B cell (primary cell): ENCODE measurements around the gene UAP1L1. TPM values are rescaled to one million over a fixed set of nuclear protein-coding genes. Genes with fewer than 3 reads are reported as not detected.

Experiments
- ATAC-seq: fragments of 200-7000 bp; cut with Tn5 transposase; one replicate; pipeline ENCODE4 v1.10.0; 2021; ENCODE audit warnings: low read depth, mild to moderate bottlenecking, moderate number of reproducible peaks, moderate library complexity
- CTCF ChIA-PET: fragments of 350-600 bp; sonication (Branson Sonifier 250); formaldehyde crosslinking; loops from one replicate; lab custom pipeline; 2021; ENCODE audit warnings: antibody characterized with exemption, inconsistent platforms; lab: Charles Lee
- POLR2A ChIA-PET: fragments of 350-600 bp; sonication (Branson Sonifier 250); formaldehyde crosslinking; loops from one replicate; lab custom pipeline; 2021; ENCODE audit warnings: antibody characterized with exemption; lab: Charles Lee
- DNase-seq: peaks from one replicate; pipeline ENCODE4 v3.0.0; 2013
- H2AFZ ChIP-seq: 2 replicates; pipeline ENCODE4 v1.6.1; 2012; ENCODE audit warnings: mild to moderate bottlenecking, low read depth, low read length; ENCODE audit not compliant: insufficient read depth, poor library complexity, severe bottlenecking
- H3K27ac ChIP-seq, 2 donors: 1 replicate in 1 of 2; 2 replicates in 1 of 2; pipeline ENCODE4 v1.5.1; 2012 to 2013; ENCODE audit warnings: low read length in 2 of 2, mild to moderate bottlenecking in 2 of 2, moderate library complexity in 1 of 2
- H3K27me3 ChIP-seq, 4 experiments: fragments of 200-600 bp in 1 of 4; sonication (generic) in 1 of 4; replicated peaks in 1 of 4; 1 replicate in 2 of 4; 2 replicates in 2 of 4; pipeline versions ENCODE4 v1.6.1 to v1.7.0; 2013 to 2016; ENCODE audit warnings: low read length in 3 of 4, mild to moderate bottlenecking in 2 of 4, mixed read lengths in 1 of 4, moderate library complexity in 1 of 4; ENCODE audit not compliant: insufficient read depth in 4 of 4, control insufficient read depth in 3 of 4; ENCODE audit errors: control extremely low read depth in 1 of 4
- H3K36me3 ChIP-seq, 2 experiments: replicated peaks in 1 of 2; 1 replicate in 1 of 2; 2 replicates in 1 of 2; pipeline versions ENCODE4 v1.6.1 to v1.7.1; 2013; ENCODE audit warnings: low read length in 1 of 2; ENCODE audit not compliant: insufficient read depth in 2 of 2, control insufficient read depth in 1 of 2; ENCODE audit errors: control extremely low read depth in 1 of 2, extremely low read depth in 1 of 2
- H3K4me1 ChIP-seq, 2 donors: fragments of 200-600 bp in 1 of 2; sonication (generic) in 1 of 2; 1 replicate in 1 of 2; 2 replicates in 1 of 2; pipeline versions ENCODE4 v1.5.1 to v1.6.1; 2013 to 2017; ENCODE audit warnings: low read length in 2 of 2; ENCODE audit not compliant: control insufficient read depth in 2 of 2, insufficient read depth in 2 of 2
- H3K4me2 ChIP-seq: replicated peaks from 2 replicates; pipeline ENCODE3; 2012; ENCODE audit warnings: mild to moderate bottlenecking, low read depth, low read length; ENCODE audit not compliant: poor library complexity, severe bottlenecking
- H3K4me3 ChIP-seq, 5 experiments: fragments of 200-600 bp in 1 of 5; sonication (generic) in 1 of 5; 1 replicate in 3 of 5; 2 replicates in 2 of 5; pipeline versions ENCODE4 v1.5.1 to v1.7.0; 2011 to 2016; ENCODE audit warnings: low read length in 4 of 5, mild to moderate bottlenecking in 4 of 5, low read depth in 2 of 5, control low read depth in 1 of 5, moderate library complexity in 1 of 5; ENCODE audit not compliant: insufficient read depth in 1 of 5; ENCODE audit errors: control extremely low read depth in 1 of 5, extremely low read depth in 1 of 5
- H3K79me2 ChIP-seq: fragments of 200-600 bp; sonication (generic); one replicate; pipeline ENCODE4 v1.6.0; 2016; ENCODE audit warnings: low read length; ENCODE audit not compliant: control insufficient read depth, insufficient read depth
- H3K9ac ChIP-seq: fragments of 200-600 bp; sonication (generic); 2 replicates; pipeline ENCODE4 v1.6.1; 2017; ENCODE audit warnings: mild to moderate bottlenecking, low read length, moderate library complexity
- H3K9me3 ChIP-seq, 3 donors: one replicate each; pipeline versions ENCODE4 v1.6.1 to v1.7.1; 2013; ENCODE audit warnings: low read length in 2 of 3; ENCODE audit not compliant: control insufficient read depth in 2 of 3, insufficient read depth in 1 of 3; ENCODE audit errors: control extremely low read depth in 1 of 3
- H4K20me1 ChIP-seq: 2 replicates; pipeline ENCODE4 v1.6.0; 2012; ENCODE audit warnings: mild to moderate bottlenecking, low read length; ENCODE audit not compliant: insufficient read depth, control insufficient read depth, poor library complexity, severe bottlenecking
- H3K27ac Mint-ChIP-seq: one replicate; pipeline ENCODE4 v1.8.0; 2021; ENCODE audit warnings: mixed read lengths
- H3K27me3 Mint-ChIP-seq: one replicate; pipeline ENCODE4 v1.8.0; 2021; ENCODE audit warnings: mixed read lengths
- H3K4me1 Mint-ChIP-seq: one replicate; pipeline ENCODE4 v1.8.0; 2021; ENCODE audit warnings: mixed read lengths
- H3K4me3 Mint-ChIP-seq: one replicate; pipeline ENCODE4 v1.8.0; 2021; ENCODE audit warnings: mixed read lengths
- H3K9me3 Mint-ChIP-seq: one replicate; pipeline ENCODE4 v1.8.0; 2022; ENCODE audit warnings: mixed read lengths; ENCODE audit not compliant: insufficient read depth
- EZH2 ChIP-seq: IDR thresholded peaks from 2 replicates; pipeline ENCODE4 v1.6.1; 2012; ENCODE audit warnings: borderline replicate concordance, low read depth, mild to moderate bottlenecking, moderate library complexity, low read length; ENCODE audit not compliant: insufficient read depth, poor library complexity, severe bottlenecking
- WGBS: methylation state at CpG from one replicate; pipeline ENCODE4 v1.1.5; 2013; ENCODE audit warnings: missing lambda C conversion rate; ENCODE audit not compliant: insufficient coverage; 5-methylcytosine and 5-hydroxymethylcytosine counted together
- intact Hi-C: fragments of 100-400 bp; cut with micrococcal nuclease; formaldehyde crosslinking; loops from one replicate; pipeline ENCODE4 v1.10.0; 2022
- polyA plus RNA-seq: library from polyadenylated mRNA; depleted of rRNA; stranded (reverse); fragments of >200 nt; gene quantifications from 2 replicates; pipeline ENCODE4 v1.2.3, GENCODE V29; 2012
- total RNA-seq, 2 donors: library from RNA; stranded (reverse); fragments of 120-200 nt in 1 of 2; gene quantifications; 1 replicate in 1 of 2; 2 replicates in 1 of 2; pipeline versions ENCODE4 v1.2.3 to v1.2.4, GENCODE V29; 2013 to 2022
- TF ChIP-seq, protein P1 (sequence below): fragments of 200-600 bp; IDR thresholded peaks from one replicate; pipeline ENCODE4 v1.8.0; 2022; ENCODE audit warnings: antibody characterized with exemption, mild to moderate bottlenecking

Gene UAP1L1
- total and polyA plus RNA-seq, 2 donors (not counting 1 experiment from before 2014, with no cell fraction given) = 29.1 to 47.6 TPM

DNA sequence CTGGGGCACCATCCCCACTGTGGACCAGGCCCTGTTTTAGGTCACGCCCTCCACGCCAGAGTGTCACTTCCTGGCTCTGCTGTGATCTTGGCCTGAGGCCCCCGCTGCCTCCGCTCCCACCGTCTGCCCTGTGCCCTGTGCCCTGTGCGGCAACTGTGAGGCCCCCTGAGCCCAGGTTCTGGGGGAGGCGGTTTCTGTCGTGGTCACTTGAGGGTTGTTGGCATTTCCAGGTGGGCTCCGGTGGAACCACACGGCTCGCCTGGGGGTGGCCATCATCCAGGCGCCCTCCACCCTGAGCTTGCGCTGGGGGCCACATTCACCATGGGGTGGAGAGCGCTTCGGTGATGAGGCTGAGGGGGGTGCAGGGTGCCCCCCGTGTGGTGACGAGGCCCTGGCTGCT lies 30.7 kb downstream of the UAP1L1 start:
- no peaks in the 10 kb centered on the region for H3K9me3 ChIP-seq
- H3K4me3 Mint-ChIP-seq = no peak overlapping the region
- TF ChIP-seq, protein P1, sequence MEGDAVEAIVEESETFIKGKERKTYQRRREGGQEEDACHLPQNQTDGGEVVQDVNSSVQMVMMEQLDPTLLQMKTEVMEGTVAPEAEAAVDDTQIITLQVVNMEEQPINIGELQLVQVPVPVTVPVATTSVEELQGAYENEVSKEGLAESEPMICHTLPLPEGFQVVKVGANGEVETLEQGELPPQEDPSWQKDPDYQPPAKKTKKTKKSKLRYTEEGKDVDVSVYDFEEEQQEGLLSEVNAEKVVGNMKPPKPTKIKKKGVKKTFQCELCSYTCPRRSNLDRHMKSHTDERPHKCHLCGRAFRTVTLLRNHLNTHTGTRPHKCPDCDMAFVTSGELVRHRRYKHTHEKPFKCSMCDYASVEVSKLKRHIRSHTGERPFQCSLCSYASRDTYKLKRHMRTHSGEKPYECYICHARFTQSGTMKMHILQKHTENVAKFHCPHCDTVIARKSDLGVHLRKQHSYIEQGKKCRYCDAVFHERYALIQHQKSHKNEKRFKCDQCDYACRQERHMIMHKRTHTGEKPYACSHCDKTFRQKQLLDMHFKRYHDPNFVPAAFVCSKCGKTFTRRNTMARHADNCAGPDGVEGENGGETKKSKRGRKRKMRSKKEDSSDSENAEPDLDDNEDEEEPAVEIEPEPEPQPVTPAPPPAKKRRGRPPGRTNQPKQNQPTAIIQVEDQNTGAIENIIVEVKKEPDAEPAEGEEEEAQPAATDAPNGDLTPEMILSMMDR = no peak
- TF ChIP-seq EZH2 = no peak
- no peak for ATAC-seq
- H3K27ac Mint-ChIP-seq = no peak overlapping the region
- ChIA-PET CTCF (no interaction called here), POLR2A (interaction anchor here (1.0 kb wide), 1 partner anchor 22 kb away, joined by 3 read pairs; no protein-coding TSS in a partner anchor)
- no peaks in the 10 kb centered on the region for H3K27me3 ChIP-seq
- no peaks in the 10 kb centered on the region for H3K9me3 Mint-ChIP-seq
- intact Hi-C loops = no loop called here
- peaks cover 0 to 87% of the 10 kb centered on the region in 2 experiments for H3K36me3 ChIP-seq
- no peak overlapping the region for H2AFZ ChIP-seq
- H3K4me2 ChIP-seq = no peak overlapping the region
- H3K27ac ChIP-seq = no peak overlapping the region
- H3K9ac ChIP-seq = no peak overlapping the region
- peaks cover 11% of the 10 kb centered on the region for H4K20me1 ChIP-seq
- H3K27me3 Mint-ChIP-seq = no peaks in the 10 kb centered on the region
- 97% methylated on average over 14 of the region's 17 CpGs for WGBS
- peaks cover 4% of the 10 kb centered on the region for H3K4me1 Mint-ChIP-seq
- no peak for DNase-seq
- peaks cover 15% of the 10 kb centered on the region for H3K79me2 ChIP-seq
- H3K4me1 ChIP-seq = peaks cover 0 to 2% of the 10 kb centered on the region in 2 donors
- no peak overlapping the region for H3K4me3 ChIP-seq

DNA sequence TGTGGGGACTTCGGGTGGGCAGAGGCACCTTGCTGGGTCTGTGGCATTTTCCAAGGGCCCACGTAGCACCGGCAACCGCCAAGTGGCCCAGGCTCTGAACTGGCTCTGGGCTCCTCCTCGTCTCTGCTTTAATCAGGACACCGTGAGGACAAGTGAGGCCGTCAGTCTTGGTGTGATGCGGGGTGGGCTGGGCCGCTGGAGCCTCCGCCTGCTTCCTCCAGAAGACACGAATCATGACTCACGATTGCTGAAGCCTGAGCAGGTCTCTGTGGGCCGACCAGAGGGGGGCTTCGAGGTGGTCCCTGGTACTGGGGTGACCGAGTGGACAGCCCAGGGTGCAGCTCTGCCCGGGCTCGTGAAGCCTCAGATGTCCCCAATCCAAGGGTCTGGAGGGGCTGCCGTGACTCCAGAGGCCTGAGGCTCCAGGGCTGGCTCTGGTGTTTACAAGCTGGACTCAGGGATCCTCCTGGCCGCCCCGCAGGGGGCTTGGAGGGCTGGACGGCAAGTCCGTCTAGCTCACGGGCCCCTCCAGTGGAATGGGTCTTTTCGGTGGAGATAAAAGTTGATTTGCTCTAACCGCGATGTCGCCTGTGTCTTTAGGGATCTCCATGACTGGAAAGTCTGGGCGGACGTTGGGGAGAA lies 31.4 kb downstream of the UAP1L1 start:
- TF ChIP-seq, protein P1 = no peak
- no peak for TF ChIP-seq EZH2
- Histone ChIP-seq H3K4me3 (no peak overlapping the region), H3K79me2 (peaks cover 17% of the 10 kb centered on the region), H3K4me1 (peaks cover 3 to 9% of the 10 kb centered on the region in 2 donors), H4K20me1 (peaks cover 17% of the 10 kb centered on the region), H3K27me3 (no peaks in the 10 kb centered on the region), H2AFZ (no peak overlapping the region), H3K27ac (no peak overlapping the region), H3K4me2 (no peak overlapping the region), H3K9ac (no peak overlapping the region), H3K36me3 (peaks cover 0 to 80% of the 10 kb centered on the region in 2 experiments), H3K9me3 (no peaks in the 10 kb centered on the region)
- H3K27ac Mint-ChIP-seq = no peak overlapping the region
- ChIA-PET CTCF (no interaction called here), POLR2A (interaction anchor here (1.0 kb wide), 1 partner anchor 21 kb away, joined by 3 read pairs; no protein-coding TSS in a partner anchor)
- intact Hi-C loops = no loop called here
- no peak overlapping the region for H3K4me3 Mint-ChIP-seq
- DNase-seq (no peak), ATAC-seq (no peak)
- H3K9me3 Mint-ChIP-seq = no peaks in the 10 kb centered on the region
- peaks cover 10% of the 10 kb centered on the region for H3K4me1 Mint-ChIP-seq
- WGBS = 91% methylated on average over 29 of the region's 29 CpGs
- no peaks in the 10 kb centered on the region for H3K27me3 Mint-ChIP-seq
